Endothelial cell of umbilical vein (primary cell): ENCODE measurements around the gene TNS1. TPM values are rescaled to one million over a fixed set of nuclear protein-coding genes. Genes with fewer than 3 reads are reported as not detected.

Experiments used
- BruUV-seq: library from RNA; stranded (reverse); fragments of 400-500 nt; replicated peaks from 2 replicates; lab custom pipeline; 2021; lab: Mats Ljungman, UMichigan
- CTCF ChIA-PET: fragments of 300-600, 350-600 bp; sonication (Branson Sonifier 250); formaldehyde crosslinking; loops from one replicate; lab custom pipeline; 2021; ENCODE audit warnings: antibody characterized with exemption, inconsistent platforms; lab: Charles Lee
- POLR2A ChIA-PET: fragments of 300-600, 350-600 bp; sonication (Branson Sonifier 250); formaldehyde crosslinking; loops from one replicate; lab custom pipeline; 2021; ENCODE audit warnings: antibody characterized with exemption, inconsistent platforms; lab: Charles Lee
- DNase-seq: peaks from one replicate; pipeline ENCODE4 v3.0.0-alpha.2; 2011; ENCODE audit warnings: low read depth, low spot score
- FAIRE-seq: peaks from 2 replicates; lab custom pipeline; 2011; peaks lifted over from hg19 to GRCh38; lab: Jason Lieb, UNC
- H2AFZ ChIP-seq: 2 replicates; pipeline ENCODE4 v1.6.0; 2012; ENCODE audit warnings: low read depth, low read length, control low read depth, inconsistent platforms
- H3K27ac ChIP-seq: 2 replicates; pipeline ENCODE4 v1.5.1; 2011; ENCODE audit warnings: low read depth, mild to moderate bottlenecking, control low read depth, low read length, moderate library complexity; ENCODE audit not compliant: insufficient read depth
- H3K27me3 ChIP-seq, 2 experiments: 2 replicates each; pipeline versions ENCODE4 v1.6.0 to v1.6.1; 2011; ENCODE audit warnings: low read length in 2 of 2, mixed read lengths in 1 of 2; ENCODE audit not compliant: control insufficient read depth in 2 of 2, insufficient read depth in 2 of 2
- H3K36me3 ChIP-seq, 2 experiments: 2 replicates in 1 of 2; 3 replicates in 1 of 2; pipeline ENCODE4 v1.5.1; 2011; ENCODE audit warnings: low read length in 2 of 2, mild to moderate bottlenecking in 1 of 2, moderate library complexity in 1 of 2; ENCODE audit not compliant: control insufficient read depth in 2 of 2, insufficient read depth in 2 of 2; ENCODE audit errors: extremely low read depth in 1 of 2
- H3K4me1 ChIP-seq: 3 replicates; pipeline ENCODE4 v1.5.1; 2011; ENCODE audit warnings: mild to moderate bottlenecking, low read length; ENCODE audit not compliant: control insufficient read depth, insufficient read depth; ENCODE audit errors: extremely low read depth
- H3K4me2 ChIP-seq: 2 replicates; pipeline ENCODE4 v1.6.1; 2011; ENCODE audit warnings: low read length, control low read depth, mixed read lengths; ENCODE audit not compliant: insufficient read depth
- H3K4me3 ChIP-seq, 3 experiments: fragments of 200-600 bp in 1 of 3; sonication (generic), shearing (Covaris generic) in 1 of 3; replicated peaks in 1 of 3; 2 replicates each; pipeline ENCODE4 v1.5.1; 2011 to 2016; ENCODE audit warnings: control low read depth in 3 of 3, low read length in 3 of 3, mild to moderate bottlenecking in 2 of 3, inconsistent platforms in 1 of 3, low read depth in 1 of 3, moderate library complexity in 1 of 3; ENCODE audit not compliant: insufficient read depth in 1 of 3
- H3K79me2 ChIP-seq: 2 replicates; pipeline ENCODE4 v1.6.0; 2012; ENCODE audit warnings: low read length, inconsistent platforms; ENCODE audit not compliant: control insufficient read depth, insufficient read depth
- H3K9ac ChIP-seq: replicated peaks from 2 replicates; pipeline ENCODE3; 2011; ENCODE audit warnings: low read length, control low read depth; ENCODE audit not compliant: insufficient read depth; ENCODE audit errors: extremely low read depth
- H3K9me1 ChIP-seq: replicated peaks from 3 replicates; pipeline ENCODE4 v1.6.0; 2011; ENCODE audit warnings: mild to moderate bottlenecking, low read length; ENCODE audit not compliant: control insufficient read depth, insufficient read depth; ENCODE audit errors: extremely low read depth
- H3K9me3 ChIP-seq: replicated peaks from 2 replicates; pipeline ENCODE4 v1.5.1; 2012; ENCODE audit warnings: low read length, inconsistent platforms; ENCODE audit not compliant: control insufficient read depth, insufficient read depth
- H4K20me1 ChIP-seq: replicated peaks from 2 replicates; pipeline ENCODE3; 2011; ENCODE audit warnings: mild to moderate bottlenecking, low read length; ENCODE audit not compliant: control insufficient read depth, insufficient read depth; ENCODE audit errors: extremely low read depth
- CTCF ChIP-seq, 2 donors: IDR thresholded peaks; 1 replicate in 1 of 2; 2 replicates in 1 of 2; pipeline ENCODE4 v1.5.1; 2011; ENCODE audit warnings: low read length in 2 of 2, mild to moderate bottlenecking in 2 of 2, moderate library complexity in 2 of 2, control low read depth in 1 of 2, inconsistent platforms in 1 of 2, low read depth in 1 of 2; ENCODE audit not compliant: insufficient read depth in 1 of 2; ENCODE audit errors: extremely low read depth in 1 of 2
- EZH2 ChIP-seq: IDR thresholded peaks from 2 replicates; pipeline ENCODE4 v1.6.1; 2012; ENCODE audit warnings: borderline replicate concordance, low read depth, mild to moderate bottlenecking, moderate library complexity, low read length, inconsistent platforms; ENCODE audit not compliant: severe bottlenecking
- FOS ChIP-seq: IDR thresholded peaks from 2 replicates; pipeline ENCODE4 v1.6.1; 2011; ENCODE audit warnings: mild to moderate bottlenecking, low read length, moderate library complexity, borderline replicate concordance; ENCODE audit not compliant: insufficient read depth
- GATA2 ChIP-seq: IDR thresholded peaks from 2 replicates; pipeline ENCODE4 v1.7.0; 2011; ENCODE audit warnings: low read depth, mild to moderate bottlenecking, moderate library complexity, mixed read lengths, low read length; ENCODE audit not compliant: insufficient read length, insufficient read depth
- JUN ChIP-seq: IDR thresholded peaks from 2 replicates; pipeline ENCODE4 v1.6.1; 2011; ENCODE audit warnings: borderline replicate concordance, low read depth; ENCODE audit not compliant: insufficient read length, insufficient read depth
- MYC ChIP-seq: IDR thresholded peaks from one replicate; pipeline ENCODE4 v1.6.1; 2011; ENCODE audit warnings: mild to moderate bottlenecking, low read depth, low read length
- POLR2A ChIP-seq: IDR thresholded peaks from 2 replicates; pipeline ENCODE4 v1.6.1; 2012; ENCODE audit warnings: low read depth, mild to moderate bottlenecking, control low read depth, low read length
- POLR2AphosphoS5 ChIP-seq: IDR thresholded peaks from 2 replicates; pipeline ENCODE4 v1.6.1; 2012; ENCODE audit warnings: low read depth, mild to moderate bottlenecking, control low read depth, low read length, moderate library complexity; ENCODE audit not compliant: insufficient read depth
- dilution Hi-C: fragments of 300-500 bp; cut with MboI; formaldehyde crosslinking; loops from one replicate; pipeline ENCODE4 v1.15.0; 2019; ENCODE audit warnings: low sequenced_read_pairs; ENCODE audit not compliant: extremely low pct_ligation_motif_present
- intact Hi-C: fragments of 100-400 bp; cut with micrococcal nuclease; formaldehyde crosslinking; loops from one replicate; pipeline ENCODE4 v1.10.0; 2022
- polyA plus RNA-seq, 4 experiments: library from polyadenylated mRNA; depleted of rRNA in 3 of 4; stranded (reverse) in 3 of 4; unstranded in 1 of 4; fragments of >200 nt; gene quantifications; 2 replicates each; pipeline versions ENCODE4 v1.2.1 to v1.2.3, GENCODE V29; 2011 to 2012; ENCODE audit warnings: missing spikeins in 1 of 4
- total RNA-seq: library from RNA; stranded (reverse); gene quantifications from 2 replicates; pipeline ENCODE4 v1.2.3, GENCODE V29; 2021
- TF ChIP-seq, protein P1 (sequence below): IDR thresholded peaks from 2 replicates; pipeline ENCODE4 v1.6.1; 2011; ENCODE audit not compliant: insufficient read depth, insufficient read length

Gene TNS1
- total and polyA plus RNA-seq, 2 donors (not counting 3 experiments of a cell fraction or from before 2014, with no cell fraction given) = 11.0 to 52.1 TPM

GRCh38 chr2:217858519-217859491 is 144.0 kb downstream of the TNS1 start:
- no peaks in the 10 kb centered on the region for H3K36me3 ChIP-seq
- intact Hi-C loops = no loop called here
- no peak overlapping the region for H3K9ac ChIP-seq
- H3K4me1 ChIP-seq = no peaks in the 10 kb centered on the region
- TF ChIP-seq, protein P1, sequence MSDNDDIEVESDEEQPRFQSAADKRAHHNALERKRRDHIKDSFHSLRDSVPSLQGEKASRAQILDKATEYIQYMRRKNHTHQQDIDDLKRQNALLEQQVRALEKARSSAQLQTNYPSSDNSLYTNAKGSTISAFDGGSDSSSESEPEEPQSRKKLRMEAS = no peak
- no peak for TF ChIP-seq POLR2A
- TF ChIP-seq EZH2 = no peak
- TF ChIP-seq MYC = no peak
- TF ChIP-seq POLR2AphosphoS5 = no peak
- TF ChIP-seq CTCF (IDR thresholded peaks at IDR 0.05; ENCODE audit: extremely low read depth in 1 of 2, insufficient read depth in 1 of 2, low read depth in 1 of 2, low read length in 2 of 2) = no peak
- TF ChIP-seq FOS = no peak
- no peak for TF ChIP-seq GATA2
- TF ChIP-seq JUN = no peak
- no peaks in the 10 kb centered on the region for H4K20me1 ChIP-seq
- CTCF ChIA-PET = interaction anchor here (0.6 to 1.7 kb wide), 8 partner anchors 9 to 73 kb away, joined by 3 to 6 read pairs (median 3); no protein-coding TSS in a partner anchor
- no peaks in the 10 kb centered on the region for H3K79me2 ChIP-seq
- H3K27ac ChIP-seq = no peak overlapping the region
- H3K4me3 ChIP-seq = no peak overlapping the region
- DNase-seq (peak; percentile 42), FAIRE-seq (no peak)
- dilution Hi-C loops = no loop called here
- no peaks in the 10 kb centered on the region for H3K27me3 ChIP-seq
- POLR2A ChIA-PET = no interaction called here
- no TSS peak for BruUV-seq
- no peak overlapping the region for H2AFZ ChIP-seq
- no peak overlapping the region for H3K4me2 ChIP-seq
- no peaks in the 10 kb centered on the region for H3K9me1 ChIP-seq
- no peaks in the 10 kb centered on the region for H3K9me3 ChIP-seq
